Astrocyte (in vitro differentiated cells and primary cell): ENCODE results near the gene NUP50. TPM values are rescaled to one million over a fixed set of nuclear protein-coding genes. Genes with fewer than 3 reads are reported as not detected.

Experiments used
- DNase-seq: peaks from one replicate; pipeline ENCODE4 v3.0.0-alpha.2; 2010; ENCODE audit warnings: low read depth
- FAIRE-seq: peaks from 2 replicates; lab custom pipeline; 2011; peaks lifted over from hg19 to GRCh38; lab: Jason Lieb, UNC
- H2AFZ ChIP-seq: 2 replicates; pipeline ENCODE4 v1.6.0; 2012; ENCODE audit warnings: low read depth, low read length, inconsistent platforms
- H3K27ac ChIP-seq: 2 replicates; pipeline ENCODE4 v1.5.1; 2011; ENCODE audit warnings: low read depth, low read length, inconsistent platforms
- H3K27me3 ChIP-seq: 2 replicates; pipeline ENCODE4 v1.6.0; 2011; ENCODE audit warnings: low read length, inconsistent platforms; ENCODE audit not compliant: insufficient read depth
- H3K36me3 ChIP-seq: 2 replicates; pipeline ENCODE4 v1.5.1; 2011; ENCODE audit warnings: low read length, inconsistent platforms; ENCODE audit not compliant: insufficient read depth
- H3K4me1 ChIP-seq: 2 replicates; pipeline ENCODE4 v1.5.1; 2011; ENCODE audit warnings: low read length, inconsistent platforms; ENCODE audit not compliant: insufficient read depth
- H3K4me2 ChIP-seq: 2 replicates; pipeline ENCODE4 v1.6.0; 2012; ENCODE audit warnings: low read length, inconsistent platforms
- H3K4me3 ChIP-seq: 2 replicates; pipeline ENCODE4 v1.5.1; 2011; ENCODE audit warnings: low read depth, mild to moderate bottlenecking, low read length, inconsistent platforms; ENCODE audit not compliant: insufficient read depth
- H3K79me2 ChIP-seq: 2 replicates; pipeline ENCODE4 v1.6.0; 2012; ENCODE audit warnings: mild to moderate bottlenecking, low read length, inconsistent platforms; ENCODE audit not compliant: insufficient read depth
- H3K9ac ChIP-seq: 2 replicates; pipeline ENCODE4 v1.6.0; 2012; ENCODE audit warnings: mild to moderate bottlenecking, low read length, inconsistent platforms
- H3K9me3 ChIP-seq: 2 replicates; pipeline ENCODE4 v1.5.1; 2012; ENCODE audit warnings: low read depth, mild to moderate bottlenecking, low read length, inconsistent platforms; ENCODE audit not compliant: insufficient read depth
- H4K20me1 ChIP-seq: 2 replicates; pipeline ENCODE4 v1.6.0; 2012; ENCODE audit warnings: low read length, inconsistent platforms; ENCODE audit not compliant: insufficient read depth
- H3K27ac Mint-ChIP-seq: one replicate; pipeline ENCODE4 v1.8.0; 2021; ENCODE audit warnings: mild to moderate bottlenecking, mixed read lengths; ENCODE audit not compliant: unreplicated experiment
- H3K27me3 Mint-ChIP-seq: one replicate; pipeline ENCODE4 v1.8.0; 2021; ENCODE audit warnings: low read depth, mixed read lengths; ENCODE audit not compliant: unreplicated experiment
- H3K36me3 Mint-ChIP-seq: one replicate; pipeline ENCODE4 v1.8.0; 2021; ENCODE audit warnings: low read depth, mixed read lengths; ENCODE audit not compliant: unreplicated experiment
- H3K4me1 Mint-ChIP-seq: one replicate; pipeline ENCODE4 v1.8.0; 2021; ENCODE audit warnings: low read depth, mixed read lengths; ENCODE audit not compliant: unreplicated experiment
- H3K4me3 Mint-ChIP-seq: one replicate; pipeline ENCODE4 v1.8.0; 2021; ENCODE audit warnings: mild to moderate bottlenecking, moderate library complexity, mixed read lengths; ENCODE audit not compliant: unreplicated experiment
- H3K9me3 Mint-ChIP-seq: one replicate; pipeline ENCODE4 v1.8.0; 2021; ENCODE audit warnings: mild to moderate bottlenecking, mixed read lengths; ENCODE audit not compliant: unreplicated experiment
- CTCF ChIP-seq: IDR thresholded peaks from 2 replicates; pipeline ENCODE4 v1.5.1; 2011; ENCODE audit warnings: low read depth, mild to moderate bottlenecking, inconsistent platforms, low read length, moderate library complexity; ENCODE audit not compliant: insufficient read depth
- EZH2 ChIP-seq: IDR thresholded peaks from 2 replicates; pipeline ENCODE4 v1.6.1; 2012; ENCODE audit warnings: mild to moderate bottlenecking, low read length, inconsistent platforms; ENCODE audit not compliant: insufficient read depth
- total RNA-seq: library from RNA; stranded (reverse); gene quantifications from 2 replicates; pipeline ENCODE4 v1.2.1, GENCODE V29; 2021

NUP50 gene
- total RNA-seq, 1 donor from 2014 or later, result 56.4 TPM

- Histone ChIP-seq H3K27ac (no peak overlapping the region), H3K9me3 (no peaks in the 10 kb centered on the region), H2AFZ (no peak overlapping the region), H4K20me1 (peaks cover 78% of the 10 kb centered on the region), H3K27me3 (no peaks in the 10 kb centered on the region), H3K9ac (no peak overlapping the region), H3K4me2 (no peak overlapping the region), H3K4me1 (no peaks in the 10 kb centered on the region), H3K4me3 (no peak overlapping the region), H3K36me3 (no peaks in the 10 kb centered on the region), H3K79me2 (peaks cover 13% of the 10 kb centered on the region)
- Mint-ChIP-seq H3K36me3 (peaks cover 8% of the 10 kb centered on the region), H3K4me3 (no peak overlapping the region), H3K9me3 (no peaks in the 10 kb centered on the region), H3K27ac (no peak overlapping the region), H3K4me1 (peaks cover 16% of the 10 kb centered on the region), H3K27me3 (no peaks in the 10 kb centered on the region)
- DNase-seq (no peak), FAIRE-seq (no peak)
- TF ChIP-seq EZH2 (no peak), CTCF (no peak)
Measured at GRCh38 chr22:45230026-45230721, 66.4 kb downstream of the NUP50 start.

- no peaks in the 10 kb centered on the region for H3K27me3 ChIP-seq
- Mint-ChIP-seq H3K27ac (peak overlapping the region; percentile 89), H3K27me3 (no peaks in the 10 kb centered on the region), H3K36me3 (peaks cover 8% of the 10 kb centered on the region), H3K9me3 (no peaks in the 10 kb centered on the region), H3K4me3 (no peak overlapping the region), H3K4me1 (peaks cover 15% of the 10 kb centered on the region)
- DNase-seq (no peak), FAIRE-seq (no peak)
- no peak overlapping the region for H3K27ac ChIP-seq
- H4K20me1 ChIP-seq, result peaks cover 77% of the 10 kb centered on the region
- no peak for TF ChIP-seq EZH2
- TF ChIP-seq CTCF, result no peak
- H3K79me2 ChIP-seq, result peaks cover 17% of the 10 kb centered on the region
- no peak overlapping the region for H3K9ac ChIP-seq
- H2AFZ ChIP-seq, result no peak overlapping the region
- no peaks in the 10 kb centered on the region for H3K4me1 ChIP-seq
- H3K9me3 ChIP-seq, result no peaks in the 10 kb centered on the region
- no peak overlapping the region for H3K4me2 ChIP-seq
- no peaks in the 10 kb centered on the region for H3K36me3 ChIP-seq
- no peak overlapping the region for H3K4me3 ChIP-seq
Measured at GRCh38 chr22:45231293-45231692, 67.6 kb downstream of the NUP50 start.

- H3K9me3 ChIP-seq, result no peaks in the 10 kb centered on the region
- no peak overlapping the region for H2AFZ ChIP-seq
- Mint-ChIP-seq H3K27me3 (no peaks in the 10 kb centered on the region), H3K4me3 (no peak overlapping the region), H3K9me3 (no peaks in the 10 kb centered on the region), H3K36me3 (peaks cover 14% of the 10 kb centered on the region), H3K27ac (no peak overlapping the region), H3K4me1 (peaks cover 17% of the 10 kb centered on the region)
- H3K27me3 ChIP-seq, result no peaks in the 10 kb centered on the region
- no peak overlapping the region for H3K27ac ChIP-seq
- no peak overlapping the region for H3K4me3 ChIP-seq
- H3K4me2 ChIP-seq, result no peak overlapping the region
- H3K36me3 ChIP-seq, result no peaks in the 10 kb centered on the region
- DNase-seq, result no peak
- no peak for FAIRE-seq
- peaks cover 76% of the 10 kb centered on the region for H4K20me1 ChIP-seq
- H3K4me1 ChIP-seq, result no peaks in the 10 kb centered on the region
- H3K9ac ChIP-seq, result no peak overlapping the region
- peaks cover 17% of the 10 kb centered on the region for H3K79me2 ChIP-seq
- TF ChIP-seq CTCF, result no peak
- no peak for TF ChIP-seq EZH2
Measured at GRCh38 chr22:45233386-45233785, 69.7 kb downstream of the NUP50 start.
